HUES64 (cell line): ENCODE results near the gene SLC12A4.
"Not testable (repeated sequence)": the region's sequence is repeated elsewhere in the genome, so short reads cannot be mapped to it uniquely, and the experiment has no call there.

Source experiments
- H3K27ac ChIP-seq: 2 replicates; pipeline ENCODE4 v1.7.0; 2013; ENCODE audit warnings: low read depth, low read length, inconsistent platforms
- H3K27me3 ChIP-seq: 2 replicates; pipeline ENCODE4 v1.6.1; 2013; ENCODE audit warnings: mild to moderate bottlenecking, low read length; ENCODE audit not compliant: insufficient read depth
- H3K36me3 ChIP-seq: 2 replicates; pipeline ENCODE4 v1.6.1; 2013; ENCODE audit warnings: mild to moderate bottlenecking, low read length; ENCODE audit not compliant: insufficient read depth
- H3K4me1 ChIP-seq: 2 replicates; pipeline ENCODE4 v1.6.1; 2013; ENCODE audit warnings: mild to moderate bottlenecking, low read length, moderate library complexity; ENCODE audit not compliant: insufficient read depth
- H3K4me3 ChIP-seq: 2 replicates; pipeline ENCODE4 v1.5.1; 2013; ENCODE audit warnings: mild to moderate bottlenecking, low read length, moderate library complexity
- H3K9ac ChIP-seq: 2 replicates; pipeline ENCODE4 v1.6.1; 2013; ENCODE audit warnings: mild to moderate bottlenecking, low read depth, low read length
- H3K9me3 ChIP-seq: 2 replicates; pipeline ENCODE4 v1.6.1; 2013; ENCODE audit warnings: low read depth, low read length; ENCODE audit not compliant: insufficient read depth
- WGBS: fragments of 150-250, 120-280 bp; methylation state at CpG from one replicate; pipeline ENCODE4 v1.1.7; 2013; ENCODE audit warnings: missing lambda C conversion rate; 5-methylcytosine and 5-hydroxymethylcytosine counted together

The SLC12A4 gene

GRCh38 chr16:67922221-67922620, 46.2 kb downstream of the SLC12A4 start:
- no peak overlapping the region for H3K4me3 ChIP-seq
- H3K9me3 ChIP-seq: no peaks in the 10 kb centered on the region
- H3K27ac ChIP-seq: no peak overlapping the region
- no peaks in the 10 kb centered on the region for H3K4me1 ChIP-seq
- 84% methylated on average over 5 of the region's 5 CpGs for WGBS
- no peaks in the 10 kb centered on the region; the same call in 1 of the 2 replicates for H3K36me3 ChIP-seq
- H3K27me3 ChIP-seq: no peaks in the 10 kb centered on the region
- no peak overlapping the region for H3K9ac ChIP-seq

GRCh38 chr16:67919622-67920221, 48.7 kb downstream of the SLC12A4 start:
- H3K36me3 ChIP-seq: peaks cover 8% of the 10 kb centered on the region
- no peak overlapping the region for H3K9ac ChIP-seq
- WGBS: 96% methylated on average over 6 of the region's 6 CpGs

GRCh38 chr16:67917852-67918236, 50.6 kb downstream of the SLC12A4 start:
- Histone ChIP-seq H3K27ac (no peak overlapping the region), H3K9ac (no peak overlapping the region)
- 83% methylated on average over 4 of the region's 4 CpGs for WGBS

More at GRCh38 chr16:67919622-67920221, 48.7 kb downstream of the SLC12A4 start:
- Histone ChIP-seq H3K9me3 (no peaks in the 10 kb centered on the region), H3K4me3 (no peak overlapping the region), H3K4me1 (peaks cover 12% of the 10 kb centered on the region), H3K27ac (no peak overlapping the region), H3K27me3 (no peaks in the 10 kb centered on the region)

GRCh38 chr16:67917140-67917851, 51.1 kb downstream of the SLC12A4 start:
- H3K27ac ChIP-seq: no peak overlapping the region
- WGBS: 87% methylated on average over 6 of the region's 6 CpGs
- no peak overlapping the region for H3K4me3 ChIP-seq
- peaks cover 14% of the 10 kb centered on the region for H3K4me1 ChIP-seq
- H3K27me3 ChIP-seq: no peaks in the 10 kb centered on the region
- H3K36me3 ChIP-seq: peaks cover 8% of the 10 kb centered on the region
- H3K9ac ChIP-seq: no peak overlapping the region
- H3K9me3 ChIP-seq: no peaks in the 10 kb centered on the region

More at GRCh38 chr16:67917852-67918236, 50.6 kb downstream of the SLC12A4 start:
- H3K4me1 ChIP-seq: peaks cover 14% of the 10 kb centered on the region
- H3K4me3 ChIP-seq: no peak overlapping the region
- no peaks in the 10 kb centered on the region for H3K27me3 ChIP-seq
- peaks cover 8% of the 10 kb centered on the region for H3K36me3 ChIP-seq
- H3K9me3 ChIP-seq: no peaks in the 10 kb centered on the region

- no peaks in the 10 kb centered on the region for H3K27me3 ChIP-seq
- no peak overlapping the region for H3K27ac ChIP-seq
- H3K36me3 ChIP-seq: peaks cover 17% of the 10 kb centered on the region
- peaks cover 14% of the 10 kb centered on the region for H3K4me1 ChIP-seq
- H3K9ac ChIP-seq: 0 out of 2 replicates have a peak overlapping the region, but pooled peaks have one; percentile 8
- 86% methylated on average over 7 of the region's 7 CpGs for WGBS
- no peaks in the 10 kb centered on the region for H3K9me3 ChIP-seq
- no peak overlapping the region for H3K4me3 ChIP-seq
Observed at GRCh38 chr16:67915831-67916723, 52.4 kb downstream of the SLC12A4 start.

- not testable (repeated sequence) for H3K9me3 ChIP-seq, H3K9ac ChIP-seq, H3K4me3 ChIP-seq, H3K27ac ChIP-seq, H3K27me3 ChIP-seq
- Histone ChIP-seq H3K36me3 (peaks cover 17% of the 10 kb centered on the region), H3K4me1 (peaks cover 14% of the 10 kb centered on the region)
- WGBS: no CpG with 5 or more reads among the region's 2 CpGs
Observed at GRCh38 chr16:67915496-67915769, 53.0 kb downstream of the SLC12A4 start.

- no peak overlapping the region for H3K4me3 ChIP-seq
- peaks cover 14% of the 10 kb centered on the region for H3K4me1 ChIP-seq
- H3K36me3 ChIP-seq: peaks cover 19% of the 10 kb centered on the region
- H3K9me3 ChIP-seq: no peaks in the 10 kb centered on the region
- H3K27me3 ChIP-seq: no peaks in the 10 kb centered on the region
- WGBS: 73% methylated on average over 6 of the region's 7 CpGs
- H3K27ac ChIP-seq: no peak overlapping the region
- H3K9ac ChIP-seq: peak overlapping the region; percentile 3; the same call in 1 of the 2 replicates
Observed at GRCh38 chr16:67914758-67915495, 53.5 kb downstream of the SLC12A4 start.

GRCh38 chr16:67910158-67910557, 58.3 kb downstream of the SLC12A4 start:
- Histone ChIP-seq H3K4me3 (no peak overlapping the region), H3K9ac (no peak overlapping the region), H3K4me1 (peaks cover 6% of the 10 kb centered on the region), H3K9me3 (no peaks in the 10 kb centered on the region), H3K27ac (no peak overlapping the region), H3K36me3 (peaks cover 26% of the 10 kb centered on the region), H3K27me3 (no peaks in the 10 kb centered on the region)
- 91% methylated on average over 2 of the region's 2 CpGs for WGBS

- Histone ChIP-seq H3K4me1 (no peaks in the 10 kb centered on the region), H3K4me3 (no peak overlapping the region), H3K27me3 (no peaks in the 10 kb centered on the region), H3K27ac (no peak overlapping the region), H3K9ac (no peak overlapping the region), H3K9me3 (no peaks in the 10 kb centered on the region), H3K36me3 (peaks cover 26% of the 10 kb centered on the region)
- WGBS: 97% methylated on average over 36 of the region's 36 CpGs
Observed at GRCh38 chr16:67909056-67909742, 59.2 kb downstream of the SLC12A4 start.

- H3K9me3 ChIP-seq: no peaks in the 10 kb centered on the region
- H3K9ac ChIP-seq: no peak overlapping the region
- H3K4me1 ChIP-seq: no peaks in the 10 kb centered on the region
- H3K4me3 ChIP-seq: no peak overlapping the region
- H3K27me3 ChIP-seq: no peaks in the 10 kb centered on the region
- WGBS: 92% methylated on average over 11 of the region's 11 CpGs
- H3K36me3 ChIP-seq: peaks cover 26% of the 10 kb centered on the region
- no peak overlapping the region for H3K27ac ChIP-seq
Observed at GRCh38 chr16:67907397-67908180, 60.8 kb downstream of the SLC12A4 start.
